ENCODE measurements around the gene GLIPR2. TPM values are rescaled to one million over a fixed set of nuclear protein-coding genes. Genes with fewer than 3 reads are reported as not detected.

Gene GLIPR2
- total RNA-seq, 4 donors from 2014 or later, result 3.2 to 8.8 (median 5.6) TPM

DNA sequence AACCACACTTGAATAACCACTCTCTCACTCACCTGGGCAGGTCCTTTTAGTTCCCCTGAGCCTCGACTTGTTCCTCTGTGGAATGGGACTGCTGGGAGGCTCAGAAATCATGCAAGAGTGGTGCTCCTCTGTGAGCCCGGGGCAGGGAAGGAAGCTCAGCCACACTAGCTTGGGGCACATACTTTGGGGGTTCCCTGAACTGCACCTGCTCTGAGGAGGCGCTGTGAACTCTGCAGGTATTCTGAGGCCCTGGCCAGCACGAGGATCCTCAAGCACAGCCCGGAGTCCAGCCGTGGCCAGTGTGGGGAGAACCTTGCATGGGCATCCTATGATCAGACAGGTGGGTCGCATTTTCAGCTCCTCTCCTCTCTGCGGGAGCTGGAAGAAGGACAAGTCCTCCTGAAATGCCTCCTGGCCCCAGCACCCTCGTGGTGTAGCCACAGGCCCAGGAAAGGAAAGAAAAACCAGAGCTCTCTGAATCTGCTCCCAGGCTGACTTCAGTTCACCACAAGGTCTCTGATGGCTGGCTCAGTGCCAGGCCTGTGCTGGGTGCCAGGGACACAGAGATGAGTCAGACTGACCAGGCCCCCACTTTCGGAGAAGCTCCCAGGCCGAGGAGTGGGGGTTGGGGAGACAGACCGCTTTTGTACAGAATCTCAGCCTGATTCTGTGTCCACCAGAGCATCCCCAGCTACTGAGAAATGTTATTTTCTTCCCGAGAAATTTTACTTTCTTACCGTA lies 11.9 kb downstream of the GLIPR2 start:
- Histone ChIP-seq H3K27ac (peak overlapping the region; percentile 57), H3K4me1 (peaks cover 40% of the 10 kb centered on the region), H3K36me3 (no peaks in the 10 kb centered on the region), H3K9me3 (no peaks in the 10 kb centered on the region), H3K4me3 (no peak overlapping the region), H3K27me3 (no peaks in the 10 kb centered on the region)
- DNase-seq (ENCODE audit: low spot score in 2 of 2), result peak; percentile 95 to 97
- WGBS, result 60% methylated on average over 14 of the region's 14 CpGs
- TF ChIP-seq POLR2A (IDR thresholded peaks at IDR 0.05) (no peak), POLR2AphosphoS5 (IDR thresholded peaks at IDR 0.05) (peak in 1 of 3 donors; percentile 19), EP300 (IDR thresholded peaks at IDR 0.05) (no peak)
- TF ChIP-seq, protein P1, sequence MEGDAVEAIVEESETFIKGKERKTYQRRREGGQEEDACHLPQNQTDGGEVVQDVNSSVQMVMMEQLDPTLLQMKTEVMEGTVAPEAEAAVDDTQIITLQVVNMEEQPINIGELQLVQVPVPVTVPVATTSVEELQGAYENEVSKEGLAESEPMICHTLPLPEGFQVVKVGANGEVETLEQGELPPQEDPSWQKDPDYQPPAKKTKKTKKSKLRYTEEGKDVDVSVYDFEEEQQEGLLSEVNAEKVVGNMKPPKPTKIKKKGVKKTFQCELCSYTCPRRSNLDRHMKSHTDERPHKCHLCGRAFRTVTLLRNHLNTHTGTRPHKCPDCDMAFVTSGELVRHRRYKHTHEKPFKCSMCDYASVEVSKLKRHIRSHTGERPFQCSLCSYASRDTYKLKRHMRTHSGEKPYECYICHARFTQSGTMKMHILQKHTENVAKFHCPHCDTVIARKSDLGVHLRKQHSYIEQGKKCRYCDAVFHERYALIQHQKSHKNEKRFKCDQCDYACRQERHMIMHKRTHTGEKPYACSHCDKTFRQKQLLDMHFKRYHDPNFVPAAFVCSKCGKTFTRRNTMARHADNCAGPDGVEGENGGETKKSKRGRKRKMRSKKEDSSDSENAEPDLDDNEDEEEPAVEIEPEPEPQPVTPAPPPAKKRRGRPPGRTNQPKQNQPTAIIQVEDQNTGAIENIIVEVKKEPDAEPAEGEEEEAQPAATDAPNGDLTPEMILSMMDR (IDR thresholded peaks at IDR 0.05), result no peak

DNA sequence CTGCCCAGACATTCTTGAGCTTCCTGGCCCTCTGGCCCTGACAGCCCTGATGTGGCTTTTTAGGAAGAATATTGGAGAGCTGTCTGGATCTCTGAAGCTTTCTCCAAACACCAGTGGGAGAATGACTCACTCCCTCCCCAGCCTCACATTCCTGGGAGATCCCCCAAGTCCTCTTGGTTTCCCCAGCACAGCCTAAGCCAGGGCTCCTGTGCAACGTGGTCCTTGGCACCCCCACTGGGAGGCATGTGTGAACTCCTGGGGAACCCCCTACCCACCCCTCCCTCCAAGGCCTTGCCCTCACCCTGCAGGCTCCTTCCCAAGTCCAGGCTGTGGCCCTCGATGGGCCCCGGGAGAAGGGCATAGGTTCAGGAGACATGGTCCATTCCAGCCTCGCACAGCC lies 12.7 kb downstream of the GLIPR2 start:
- Histone ChIP-seq H3K27me3 (no peaks in the 10 kb centered on the region), H3K4me3 (no peak overlapping the region), H3K9me3 (no peaks in the 10 kb centered on the region), H3K36me3 (no peaks in the 10 kb centered on the region), H3K27ac (peak overlapping the region; percentile 57), H3K4me1 (peaks cover 41% of the 10 kb centered on the region)
- no peak for DNase-seq (ENCODE audit: low spot score in 2 of 2)
- 53% methylated on average over 2 of the region's 4 CpGs for WGBS
- no peak for TF ChIP-seq POLR2A (IDR thresholded peaks at IDR 0.05)
- TF ChIP-seq EP300 (IDR thresholded peaks at IDR 0.05), result no peak
- TF ChIP-seq, protein P1 (IDR thresholded peaks at IDR 0.05), result no peak
- TF ChIP-seq POLR2AphosphoS5 (IDR thresholded peaks at IDR 0.05), result no peak

DNA sequence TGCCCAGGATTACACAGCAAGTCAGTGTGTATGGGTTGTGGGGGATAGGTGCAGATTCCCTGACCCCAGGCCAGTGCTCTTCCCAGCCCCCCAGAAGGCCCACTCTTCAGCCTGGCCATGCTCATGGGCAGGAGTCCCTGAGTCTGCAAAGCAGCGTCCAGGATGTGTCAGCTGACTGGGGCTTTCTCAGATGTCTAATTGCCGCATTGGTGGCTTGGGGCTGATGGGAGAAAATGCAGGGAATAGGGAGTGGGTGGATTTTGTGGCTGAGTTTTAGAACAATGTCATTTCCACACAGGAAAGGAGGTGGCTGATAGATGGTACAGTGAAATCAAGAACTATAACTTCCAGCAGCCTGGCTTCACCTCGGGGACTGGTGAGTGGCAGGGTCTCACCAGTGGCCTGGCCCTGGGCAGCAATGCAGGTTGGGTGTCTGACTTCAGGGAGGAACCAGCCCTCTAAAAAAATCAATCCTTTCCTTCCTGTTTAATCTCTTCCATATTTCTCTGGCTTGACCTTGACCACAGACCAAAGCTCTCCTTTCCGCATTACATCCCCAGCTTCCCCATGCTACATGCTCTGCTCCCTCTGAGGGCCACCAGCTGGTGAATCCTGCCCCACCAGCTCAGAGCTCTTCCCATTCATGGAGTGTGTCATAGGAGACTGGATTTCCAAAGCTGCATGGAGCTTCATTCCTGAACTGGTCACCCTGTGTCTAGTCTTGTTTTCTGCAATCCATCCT lies 14.2 kb downstream of the GLIPR2 start:
- peaks cover 45% of the 10 kb centered on the region for H3K4me1 ChIP-seq
- H3K36me3 ChIP-seq, result no peaks in the 10 kb centered on the region
- H3K27me3 ChIP-seq, result no peaks in the 10 kb centered on the region
- H3K9me3 ChIP-seq, result no peaks in the 10 kb centered on the region
- WGBS, result 66% methylated on average over 4 of the region's 4 CpGs
- no peak overlapping the region for H3K4me3 ChIP-seq
- H3K27ac ChIP-seq, result peak overlapping the region; percentile 66
- DNase-seq (ENCODE audit: low spot score in 2 of 2), result no peak
- no peak for TF ChIP-seq POLR2A (IDR thresholded peaks at IDR 0.05)
- TF ChIP-seq POLR2AphosphoS5 (IDR thresholded peaks at IDR 0.05), result no peak
- TF ChIP-seq, protein P1 (IDR thresholded peaks at IDR 0.05), result no peak
- no peak for TF ChIP-seq EP300 (IDR thresholded peaks at IDR 0.05)

DNA sequence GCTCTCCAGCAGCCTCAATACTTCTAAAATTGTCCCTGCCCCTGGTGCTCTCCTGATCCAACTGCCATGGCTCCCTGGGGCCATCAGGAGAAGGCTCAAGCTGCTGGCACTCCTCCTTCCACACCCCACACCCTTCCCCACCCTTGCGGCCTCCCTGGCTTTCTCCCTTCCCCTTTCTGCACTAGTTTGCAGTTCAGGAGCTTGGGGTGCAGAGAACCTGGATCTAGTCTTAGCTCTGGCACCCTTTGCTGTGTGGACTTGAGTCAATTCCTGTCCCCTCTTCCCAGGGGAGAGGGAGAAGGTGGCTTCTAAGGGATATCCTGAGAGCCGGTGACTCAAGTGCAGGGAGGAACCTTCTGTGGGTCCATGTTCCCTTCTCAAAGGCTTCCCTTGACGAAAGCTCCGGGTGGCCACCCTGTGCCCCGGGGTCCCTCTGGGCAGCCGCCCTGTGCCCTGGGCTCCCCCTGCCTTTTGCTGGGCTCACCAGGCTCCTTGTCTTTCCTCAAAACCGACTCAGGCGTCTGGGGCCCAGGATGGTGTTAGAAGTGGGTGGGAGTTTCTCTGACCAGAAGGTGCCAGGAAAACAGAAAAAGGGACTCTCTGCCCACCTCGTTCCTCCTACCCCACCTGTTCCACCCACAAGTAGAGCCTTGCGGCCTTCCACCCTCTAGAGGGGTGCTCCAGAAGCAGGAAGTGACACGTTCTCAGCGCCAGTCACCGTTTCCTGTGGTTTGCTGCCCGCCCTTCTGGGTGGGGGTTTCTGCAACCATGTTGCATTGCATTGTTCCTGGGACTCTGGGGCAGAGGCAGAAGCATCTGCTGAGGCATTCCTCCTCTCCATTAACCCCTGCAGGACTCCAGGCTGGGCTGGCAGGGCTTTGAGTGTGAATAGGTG lies 15.0 kb downstream of the GLIPR2 start:
- Histone ChIP-seq H3K27ac (peak overlapping the region; percentile 66), H3K36me3 (no peaks in the 10 kb centered on the region)
- TF ChIP-seq EP300 (IDR thresholded peaks at IDR 0.05) (no peak), POLR2A (IDR thresholded peaks at IDR 0.05) (no peak), POLR2AphosphoS5 (IDR thresholded peaks at IDR 0.05) (no peak)
- TF ChIP-seq, protein P1 (IDR thresholded peaks at IDR 0.05), result no peak

More for the DNA sequence above, 15.0 kb downstream of the GLIPR2 start:
- Histone ChIP-seq H3K4me1 (peaks cover 45% of the 10 kb centered on the region), H3K9me3 (no peaks in the 10 kb centered on the region), H3K4me3 (no peak overlapping the region), H3K27me3 (no peaks in the 10 kb centered on the region)
- WGBS, result 63% methylated on average over 13 of the region's 14 CpGs
- DNase-seq (ENCODE audit: low spot score in 2 of 2), result peak in 1 of 2 donors; percentile 77
